ENCODE results near the gene ITGB4. TPM values are rescaled to one million over a fixed set of nuclear protein-coding genes. Genes with fewer than 3 reads are reported as not detected.
A peak's percentile ranks its signal among the peaks of the same experiment; 100 is the strongest.

The ITGB4 gene
- total RNA-seq, 1 experiment from 2014 or later: 5.3 TPM

GRCh38 chr17:75729351-75729750 is 8.1 kb downstream of the ITGB4 start:
- H3K9me3 Mint-ChIP-seq: no peaks in the 10 kb centered on the region
- no peak overlapping the region for H2BK15ac ChIP-seq (ENCODE audit: low read depth, low read length)
- no peaks in the 10 kb centered on the region for H3K27me3 ChIP-seq (ENCODE audit: insufficient read depth, low read length)
- H3K9me3 ChIP-seq (ENCODE audit: control insufficient read depth, low read depth, low read length): no peaks in the 10 kb centered on the region
- no peak overlapping the region for H2BK12ac ChIP-seq (ENCODE audit: insufficient read length, low read depth, low read length)
- H3K4ac ChIP-seq (ENCODE audit: low read depth, low read length): no peak overlapping the region
- H4K20me1 ChIP-seq (ENCODE audit: control insufficient read depth, insufficient read depth, insufficient read length): no peaks in the 10 kb centered on the region
- no peak overlapping the region for H4K5ac ChIP-seq (ENCODE audit: insufficient read length, low read depth, low read length)
- no peak overlapping the region for H3K4me2 ChIP-seq (ENCODE audit: insufficient read depth, insufficient read length, low read length)
- H3T11ph ChIP-seq (ENCODE audit: low read length): no peak overlapping the region
- H3K14ac ChIP-seq (ENCODE audit: insufficient read depth, low read length): no peak overlapping the region
- TF ChIP-seq CTCF (conservative IDR thresholded peaks at IDR 0.05): no peak
- no CpG with 5 or more reads among the region's 7 CpGs for WGBS (ENCODE audit: extremely low coverage, insufficient read length, low lambda C conversion rate)
- no peaks in the 10 kb centered on the region for H3K79me1 ChIP-seq (ENCODE audit: insufficient read depth, low read depth, low read length, poor library complexity, severe bottlenecking)
- no peaks in the 10 kb centered on the region for H3K4me1 ChIP-seq (ENCODE audit: insufficient read depth, low read length)
- DNase-seq: no peak
- no peak overlapping the region for H3K56ac ChIP-seq (ENCODE audit: insufficient read length, low read depth, low read length)
- H3K4me1 Mint-ChIP-seq: 0 out of 4 replicates have a peak, but pooled peaks cover 0 to 3% of the 10 kb centered on the region in 2 experiments
- H3K23ac ChIP-seq (ENCODE audit: insufficient read length, low read depth, low read length): no peak overlapping the region
- no peaks in the 10 kb centered on the region for H3K36me3 Mint-ChIP-seq (ENCODE audit: insufficient read depth in 1 of 3, low read depth in 3 of 3)
- H2BK20ac ChIP-seq (ENCODE audit: low read depth, low read length, poor library complexity, severe bottlenecking): no peak overlapping the region
- H4K91ac ChIP-seq (ENCODE audit: insufficient read length, low read depth, low read length): no peak overlapping the region
- no peak overlapping the region for H4K8ac ChIP-seq (replicated peaks; ENCODE audit: insufficient read length, low read depth, low read length)
- H3K27me3 Mint-ChIP-seq (ENCODE audit: low read depth): no peaks in the 10 kb centered on the region; the same call in 1 of the 2 replicates
- H3K18ac ChIP-seq (ENCODE audit: insufficient read length, low read depth, low read length): no peak overlapping the region
- no peak overlapping the region for H2BK5ac ChIP-seq (ENCODE audit: insufficient read length, low read length)
- H3K27ac ChIP-seq (ENCODE audit: insufficient read length, low read depth, low read length): no peak overlapping the region
- no peak overlapping the region for H3K4me3 Mint-ChIP-seq
- H2AK5ac ChIP-seq (ENCODE audit: insufficient read length, low read length): no peak overlapping the region
- 0 out of 7 replicates have a peak overlapping the region, but pooled peaks of 1 of the 3 experiments have one; percentile 74 for H3K27ac Mint-ChIP-seq
- H3K79me2 ChIP-seq (ENCODE audit: insufficient read depth, low read length): no peaks in the 10 kb centered on the region
- no peak overlapping the region for H2AFZ ChIP-seq (ENCODE audit: low read length)
- no peak overlapping the region for H3K9ac ChIP-seq (ENCODE audit: extremely low read depth, insufficient read length, low read length)
- H2BK120ac ChIP-seq (ENCODE audit: low read depth, low read length, poor library complexity, severe bottlenecking): no peak overlapping the region
- H3K23me2 ChIP-seq (ENCODE audit: insufficient read length, low read depth, low read length, poor library complexity, severe bottlenecking): no peaks in the 10 kb centered on the region
